ENCODE measurements around the gene SLC25A21. TPM values are rescaled to one million over a fixed set of nuclear protein-coding genes. Genes with fewer than 3 reads are reported as not detected.
A peak's percentile ranks its signal among the peaks of the same experiment; 100 is the strongest.
"Not testable (repeated sequence)": the region's sequence is repeated elsewhere in the genome, so short reads cannot be mapped to it uniquely, and the experiment has no call there.

Gene SLC25A21
- total RNA-seq, 1 donor from 2014 or later = 0.89 TPM

DNA sequence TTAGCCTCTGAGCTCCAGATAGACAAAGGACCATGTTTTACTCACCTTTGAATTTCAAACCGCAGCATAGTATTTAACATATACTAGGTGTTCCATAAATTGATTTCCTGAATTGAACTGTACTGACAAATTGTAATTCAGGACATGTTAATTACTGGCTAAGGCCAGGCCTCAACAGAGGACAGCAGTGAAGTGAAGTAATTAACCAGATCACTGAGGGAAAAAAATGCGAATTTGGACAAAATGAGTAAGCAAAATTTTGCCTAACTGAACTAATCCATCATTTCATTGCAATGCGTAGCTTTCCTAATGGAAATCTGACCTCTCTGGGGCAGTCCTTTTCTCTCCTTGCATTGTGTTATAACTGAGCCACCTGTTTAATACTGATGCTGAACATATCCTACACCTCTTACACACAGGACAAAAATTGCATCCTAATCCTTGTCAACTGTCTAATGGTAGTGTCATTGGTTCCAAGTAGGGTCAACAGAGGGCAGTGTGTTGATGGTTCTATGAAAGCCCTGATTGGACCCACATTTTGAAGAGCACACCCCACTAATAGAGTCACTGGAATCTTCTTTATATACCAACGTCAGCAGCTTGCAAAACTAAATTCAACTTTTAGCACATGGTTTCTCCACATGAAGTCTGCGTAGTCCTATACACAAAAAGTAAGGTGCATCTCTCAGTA, 148.4 kb downstream of the SLC25A21 start:
- ATAC-seq = no peak
- intact Hi-C loops (cut with micrococcal nuclease) = no loop called here
- DNase-seq = no peak

GRCh38 chr14:37021390-37021789, 151.0 kb downstream of the SLC25A21 start:
- DNase-seq = no peak
- intact Hi-C loops (cut with micrococcal nuclease) = no loop called here
- ATAC-seq = no peak

GRCh38 chr14:37019488-37019887, 152.9 kb downstream of the SLC25A21 start:
- no peak for DNase-seq
- intact Hi-C loops (cut with micrococcal nuclease) = no loop called here
- ATAC-seq = no peak

DNA sequence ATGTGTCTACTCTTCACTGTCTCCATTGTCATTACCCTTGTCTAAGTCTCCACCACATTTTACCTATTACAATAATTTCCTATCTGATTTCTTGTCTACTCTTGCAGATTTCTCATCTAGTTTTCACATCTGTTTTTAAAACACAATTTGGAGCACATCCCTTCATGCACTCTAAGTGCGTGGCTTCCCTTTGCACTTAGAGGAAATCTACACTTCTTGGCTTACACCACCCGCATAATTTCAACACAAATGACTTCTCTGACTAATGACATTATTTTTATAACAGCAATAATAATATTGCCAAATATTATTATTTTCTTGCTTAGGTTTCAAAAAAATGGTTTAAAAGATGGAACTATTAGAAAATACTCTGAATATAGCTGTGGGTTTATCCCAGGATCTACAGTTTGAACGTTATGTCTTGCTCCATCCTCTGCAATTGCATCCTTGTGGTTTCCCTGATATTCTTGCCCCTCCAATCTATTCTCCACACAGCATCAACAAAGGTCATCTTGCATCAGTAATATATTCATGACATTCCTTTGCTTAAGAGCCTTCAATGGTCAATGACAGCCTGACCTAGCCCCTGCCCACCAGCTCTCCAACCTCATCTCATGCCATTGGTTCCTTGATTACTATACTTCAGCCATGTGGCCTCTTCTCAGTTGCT, 153.7 kb downstream of the SLC25A21 start:
- ATAC-seq (no peak), DNase-seq (no peak)
- intact Hi-C loops (cut with micrococcal nuclease) = no loop called here

GRCh38 chr14:37013078-37013477, 159.3 kb downstream of the SLC25A21 start:
- intact Hi-C loops (cut with micrococcal nuclease) = no loop called here
- DNase-seq = no peak
- no peak for ATAC-seq

- no peak for DNase-seq
- intact Hi-C loops (cut with micrococcal nuclease) = no loop called here
- ATAC-seq = no peak
These were observed 173.7 kb downstream of the SLC25A21 start for GRCh38 chr14:36998686-36999085.

DNA sequence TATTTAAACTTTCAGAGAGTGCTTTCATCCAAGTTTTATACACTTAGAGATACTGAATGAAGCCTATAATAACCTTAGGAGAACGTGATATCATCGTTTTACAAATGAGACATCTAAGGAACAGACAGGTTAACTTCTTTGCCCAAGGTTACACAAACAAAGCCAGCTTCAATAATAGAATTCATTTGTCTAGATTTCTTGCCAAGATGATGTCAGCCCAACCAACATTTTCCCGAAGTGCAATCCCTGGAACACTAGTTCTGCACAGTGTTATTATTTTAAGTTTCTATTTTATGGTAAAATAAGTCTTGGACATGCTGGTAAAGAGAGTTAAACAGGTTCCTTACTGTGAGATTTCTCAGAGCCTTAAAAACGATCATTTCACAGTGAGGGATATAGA, 174.6 kb downstream of the SLC25A21 start:
- DNase-seq (no peak), ATAC-seq (no peak)
- intact Hi-C loops (cut with micrococcal nuclease) = no loop called here

- no peak for DNase-seq
- no peak for ATAC-seq
These were observed 175.4 kb downstream of the SLC25A21 start for GRCh38 chr14:36996857-36997590.

DNA sequence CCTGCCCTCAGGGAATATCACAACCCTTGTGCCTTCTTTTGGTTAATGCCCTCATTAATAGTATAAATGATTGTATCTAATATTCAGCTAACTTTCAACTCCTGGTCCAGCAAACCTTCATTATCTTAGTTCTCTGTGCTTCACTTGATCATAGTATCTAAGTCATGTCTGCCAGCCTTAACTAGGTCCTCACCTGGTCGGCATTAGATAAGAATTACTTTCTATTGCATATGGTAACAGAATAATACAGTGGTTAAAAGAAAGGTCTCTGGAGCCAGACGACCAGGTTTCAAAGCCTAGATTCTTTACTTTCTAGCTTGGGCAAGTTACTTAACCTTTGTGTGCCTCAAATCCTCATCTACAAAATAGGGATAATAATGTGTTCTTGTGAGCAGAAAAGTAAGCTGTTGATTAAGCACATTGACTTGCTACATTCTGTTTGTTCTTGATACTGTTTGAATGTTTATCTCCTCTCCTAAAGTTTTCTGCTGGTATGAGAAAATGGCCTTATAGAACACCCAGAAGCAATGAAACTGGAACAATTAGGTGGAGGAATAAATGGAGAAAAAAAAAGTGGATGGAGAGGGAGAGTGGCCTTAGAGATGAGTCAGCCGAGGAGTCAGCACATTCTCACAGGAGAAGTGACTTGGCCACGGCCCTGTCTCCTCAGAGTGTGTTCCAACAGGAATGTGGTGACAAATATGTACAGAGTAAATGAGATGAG, 176.1 kb downstream of the SLC25A21 start:
- no peak for DNase-seq
- intact Hi-C loops (cut with micrococcal nuclease) = no loop called here
- ATAC-seq = no peak

More at GRCh38 chr14:36996857-36997590, 175.4 kb downstream of the SLC25A21 start:
- intact Hi-C loops (cut with micrococcal nuclease) = no loop called here

DNA sequence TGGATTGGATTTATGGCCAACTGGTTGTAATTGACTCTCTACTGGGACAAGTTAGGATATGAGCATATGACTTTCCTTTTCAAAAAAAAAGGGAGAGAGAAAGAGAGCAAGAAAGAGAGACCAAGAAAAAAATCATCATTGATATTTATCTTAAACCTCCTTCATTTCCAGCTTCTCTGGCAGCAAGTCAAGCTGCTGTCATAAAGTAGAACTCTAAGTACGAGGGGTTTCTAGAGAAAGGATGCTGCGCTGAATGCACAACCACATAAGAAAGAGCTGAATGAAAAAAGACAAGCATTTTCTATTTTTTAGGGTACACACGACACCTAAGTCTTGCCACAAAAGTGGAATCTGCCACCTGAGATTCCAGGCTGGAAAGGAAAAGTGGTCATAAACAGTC, 182.6 kb downstream of the SLC25A21 start:
- intact Hi-C loops (cut with micrococcal nuclease) = no loop called here
- no peak for DNase-seq
- ATAC-seq = no peak

GRCh38 chr14:36988989-36989388, 183.4 kb downstream of the SLC25A21 start:
- ATAC-seq (no peak), DNase-seq (no peak)
- intact Hi-C loops (cut with micrococcal nuclease) = no loop called here

DNA sequence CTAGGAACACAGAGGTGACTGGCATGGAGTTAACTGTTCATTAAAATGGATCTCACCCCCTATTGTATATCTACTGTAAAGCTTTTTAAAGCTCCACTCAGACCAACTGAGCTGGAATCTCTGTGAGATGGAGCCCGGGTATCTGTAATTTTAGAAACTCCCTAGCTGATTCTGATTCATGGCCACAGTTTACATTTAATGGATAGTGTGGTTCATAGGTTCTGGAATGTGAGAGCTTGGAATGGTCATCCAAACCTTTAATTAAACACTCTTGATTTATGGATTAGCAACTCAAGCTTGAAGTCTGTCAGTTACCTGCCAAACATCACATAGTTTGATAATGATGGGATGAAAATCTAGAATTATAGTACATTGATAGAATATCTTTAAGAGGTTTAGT, 183.8 kb downstream of the SLC25A21 start:
- intact Hi-C loops (cut with micrococcal nuclease) = no loop called here
- DNase-seq (no peak), ATAC-seq (no peak)

- ATAC-seq (no peak), DNase-seq (no peak)
- intact Hi-C loops (cut with micrococcal nuclease) = no loop called here
These were observed 186.0 kb downstream of the SLC25A21 start for GRCh38 chr14:36986407-36986806.

GRCh38 chr14:36981832-36982529, 190.4 kb downstream of the SLC25A21 start:
- ATAC-seq (no peak), DNase-seq (no peak)
- intact Hi-C loops (cut with micrococcal nuclease) = no loop called here

DNA sequence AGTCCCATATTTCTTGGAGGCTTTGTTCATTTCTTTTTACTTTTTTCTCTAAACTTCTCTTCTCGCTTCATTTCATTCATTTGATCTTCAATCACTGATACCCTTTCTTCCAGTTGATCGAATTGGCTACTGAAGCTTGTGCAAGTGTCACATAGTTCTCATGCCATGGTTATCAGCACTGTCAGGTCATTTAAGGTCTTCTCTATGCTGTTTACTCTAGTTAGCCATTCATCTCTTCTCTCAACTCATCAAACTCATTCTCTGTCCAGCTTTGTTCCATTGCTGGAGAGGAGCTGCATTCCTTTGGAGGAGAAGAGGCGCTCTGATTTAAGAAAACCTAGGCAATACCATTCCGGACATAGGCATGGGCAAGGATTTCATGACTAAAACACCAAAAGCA, 192.0 kb downstream of the SLC25A21 start:
- intact Hi-C loops (cut with micrococcal nuclease); ATAC-seq; DNase-seq: not testable (repeated sequence)

DNA sequence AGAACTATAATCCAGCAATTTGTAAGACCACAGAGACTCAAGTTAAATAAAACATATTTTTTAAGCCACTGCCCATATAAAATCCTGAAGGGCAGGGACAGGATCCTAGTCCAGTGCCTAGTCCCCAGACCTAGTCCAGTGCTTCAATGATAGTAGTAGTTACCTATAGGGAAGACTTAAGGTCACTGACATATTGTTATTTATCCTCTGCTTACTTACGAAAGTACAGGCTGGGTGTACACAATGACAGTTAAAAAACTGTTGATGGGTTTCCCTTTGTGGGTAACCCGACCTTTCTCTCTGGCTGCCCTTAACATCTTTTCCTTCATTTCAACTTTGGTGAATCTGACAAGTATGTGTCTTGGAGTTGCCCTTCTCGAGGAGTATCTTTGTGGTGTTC, 192.5 kb downstream of the SLC25A21 start:
- ATAC-seq = no peak
- DNase-seq = no peak
- intact Hi-C loops (cut with micrococcal nuclease) = no loop called here

GRCh38 chr14:36976571-36977023, 195.8 kb downstream of the SLC25A21 start:
- DNase-seq (no peak), ATAC-seq (peak; percentile 26)
- intact Hi-C loops (cut with micrococcal nuclease) = no loop called here

DNA sequence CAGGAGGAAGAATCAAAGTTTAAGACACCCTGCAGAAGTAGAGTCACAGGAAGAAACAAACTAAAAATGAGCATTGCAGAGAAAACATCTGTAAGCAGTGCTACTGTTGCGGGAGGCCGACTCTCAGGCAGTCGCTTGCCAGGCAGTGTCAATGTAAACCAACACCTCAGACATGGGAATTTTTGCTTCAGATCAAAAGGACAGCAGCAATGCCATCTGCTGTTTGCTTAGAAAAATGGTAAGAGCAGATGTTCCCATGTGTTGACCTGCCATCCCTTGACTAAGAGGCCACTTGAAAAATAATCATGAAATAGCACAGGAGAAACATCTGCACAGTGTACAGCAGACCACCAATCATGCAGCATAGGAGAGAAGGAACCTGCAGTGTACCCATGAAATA, 196.6 kb downstream of the SLC25A21 start:
- no peak for DNase-seq
- no peak for ATAC-seq
- intact Hi-C loops (cut with micrococcal nuclease) = no loop called here

DNA sequence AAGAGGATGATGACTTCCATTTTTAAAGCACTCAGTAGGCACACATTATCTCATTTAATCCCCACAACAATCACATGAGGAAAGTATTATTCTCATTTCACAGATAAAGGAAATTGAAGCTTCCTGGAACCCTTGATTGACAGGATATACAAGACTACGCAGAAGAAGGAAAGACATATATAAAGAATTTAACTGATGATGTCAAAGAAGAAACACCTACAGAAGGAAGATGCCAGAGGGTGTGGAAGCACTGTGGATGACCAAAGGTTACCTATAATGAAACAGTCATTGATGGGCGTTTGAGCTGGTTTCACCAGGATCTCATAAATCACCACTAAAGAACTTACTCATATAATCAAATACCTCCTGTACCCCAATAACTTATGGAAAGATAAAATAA, 197.4 kb downstream of the SLC25A21 start:
- DNase-seq (no peak), ATAC-seq (no peak)
- intact Hi-C loops (cut with micrococcal nuclease) = no loop called here

All from left ventricle myocardium superior (tissue), 1 donor.